ENCODE results near the gene PLPPR1. TPM values are rescaled to one million over a fixed set of nuclear protein-coding genes. Genes with fewer than 3 reads are reported as not detected.

Gene PLPPR1
- total and polyA plus RNA-seq, 2 donors (not counting 3 experiments of a cell fraction or from before 2014, with no cell fraction given) = 0.18 to 0.50 TPM

DNA sequence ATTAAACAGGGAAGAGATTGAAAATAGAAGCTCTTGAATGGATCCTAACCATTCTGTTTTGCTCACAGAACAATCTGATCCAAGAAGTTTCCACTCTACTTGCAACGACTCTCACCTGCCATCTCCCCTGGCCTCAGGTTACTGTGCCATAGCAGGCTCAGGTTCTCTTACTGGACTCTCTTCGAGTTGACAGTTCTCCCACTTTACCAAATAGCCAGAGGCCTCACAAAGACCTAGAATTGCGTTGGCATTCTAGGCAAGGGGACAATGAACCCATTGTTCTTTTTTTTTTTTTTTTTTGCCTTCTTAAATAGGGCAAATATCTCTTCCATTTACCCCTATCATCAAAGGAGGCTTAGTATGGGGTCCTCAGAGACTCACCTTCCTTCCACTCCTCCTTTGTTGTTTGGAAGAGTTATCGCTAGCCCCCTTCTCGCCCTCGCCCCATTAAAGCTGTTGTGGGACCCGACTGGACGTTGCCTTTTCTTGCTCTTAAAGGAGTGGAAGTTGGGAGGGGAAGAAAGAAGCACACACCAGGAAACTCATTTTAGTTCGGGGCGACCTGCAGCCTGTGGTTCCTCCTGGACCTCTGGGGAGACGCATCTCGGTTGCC, 688 bp upstream of the PLPPR1 start:
- Histone ChIP-seq H3K9me1 (replicated peaks; ENCODE audit: control insufficient read depth, extremely low read depth, insufficient read depth, low read length) (no peaks in the 10 kb centered on the region), H3K79me2 (ENCODE audit: control insufficient read depth, insufficient read depth, low read length) (no peaks in the 10 kb centered on the region), H2AFZ (ENCODE audit: low read depth, low read length) (peak overlapping the region; percentile 70), H3K36me3 (ENCODE audit: control insufficient read depth in 2 of 2, extremely low read depth in 1 of 2, insufficient read depth in 2 of 2, low read length in 2 of 2) (no peaks in the 10 kb centered on the region), H3K9me3 (replicated peaks; ENCODE audit: control insufficient read depth, insufficient read depth, low read length) (no peaks in the 10 kb centered on the region), H3K4me2 (ENCODE audit: insufficient read depth, low read length) (peak overlapping the region; percentile 69), H3K27me3 (ENCODE audit: control insufficient read depth in 2 of 2, insufficient read depth in 2 of 2, low read length in 2 of 2) (peaks cover 24 to 54% of the 10 kb centered on the region in 2 experiments), H3K27ac (ENCODE audit: insufficient read depth, low read depth, low read length) (no peak overlapping the region), H3K9ac (replicated peaks; ENCODE audit: extremely low read depth, insufficient read depth, low read length) (no peak overlapping the region), H4K20me1 (replicated peaks; ENCODE audit: control insufficient read depth, extremely low read depth, insufficient read depth, low read length) (no peaks in the 10 kb centered on the region), H3K4me1 (ENCODE audit: control insufficient read depth, extremely low read depth, insufficient read depth, low read length) (no peaks in the 10 kb centered on the region), H3K4me3 (replicated peaks in 1 of 3; ENCODE audit: insufficient read depth in 1 of 3, low read depth in 1 of 3, low read length in 3 of 3) (peak overlapping the region; percentile 11 to 56 (median 33))
- intact Hi-C loops (cut with micrococcal nuclease) = loop anchor here (2.0 kb wide), 1 partner anchor 91 kb away; no protein-coding TSS in a partner anchor
- dilution Hi-C loops (cut with MboI; ENCODE audit: extremely low pct_ligation_motif_present, low sequenced_read_pairs) = no loop called here
- DNase-seq (ENCODE audit: low read depth, low spot score) = no peak
- ChIA-PET POLR2A (no interaction called here), CTCF (interaction anchor here (1.0 to 1.5 kb wide), 2 partner anchors 91 to 94 kb away, joined by 4 to 6 read pairs; no protein-coding TSS in a partner anchor)
- no peak for TF ChIP-seq EZH2 (IDR thresholded peaks at IDR 0.05; ENCODE audit: borderline replicate concordance, low read depth, low read length, severe bottlenecking)
- TF ChIP-seq, protein P1, sequence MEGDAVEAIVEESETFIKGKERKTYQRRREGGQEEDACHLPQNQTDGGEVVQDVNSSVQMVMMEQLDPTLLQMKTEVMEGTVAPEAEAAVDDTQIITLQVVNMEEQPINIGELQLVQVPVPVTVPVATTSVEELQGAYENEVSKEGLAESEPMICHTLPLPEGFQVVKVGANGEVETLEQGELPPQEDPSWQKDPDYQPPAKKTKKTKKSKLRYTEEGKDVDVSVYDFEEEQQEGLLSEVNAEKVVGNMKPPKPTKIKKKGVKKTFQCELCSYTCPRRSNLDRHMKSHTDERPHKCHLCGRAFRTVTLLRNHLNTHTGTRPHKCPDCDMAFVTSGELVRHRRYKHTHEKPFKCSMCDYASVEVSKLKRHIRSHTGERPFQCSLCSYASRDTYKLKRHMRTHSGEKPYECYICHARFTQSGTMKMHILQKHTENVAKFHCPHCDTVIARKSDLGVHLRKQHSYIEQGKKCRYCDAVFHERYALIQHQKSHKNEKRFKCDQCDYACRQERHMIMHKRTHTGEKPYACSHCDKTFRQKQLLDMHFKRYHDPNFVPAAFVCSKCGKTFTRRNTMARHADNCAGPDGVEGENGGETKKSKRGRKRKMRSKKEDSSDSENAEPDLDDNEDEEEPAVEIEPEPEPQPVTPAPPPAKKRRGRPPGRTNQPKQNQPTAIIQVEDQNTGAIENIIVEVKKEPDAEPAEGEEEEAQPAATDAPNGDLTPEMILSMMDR (IDR thresholded peaks at IDR 0.05; ENCODE audit: extremely low read depth in 1 of 2, insufficient read depth in 1 of 2, low read depth in 1 of 2, low read length in 2 of 2) = no peak
- no peak for TF ChIP-seq FOS (IDR thresholded peaks at IDR 0.05; ENCODE audit: borderline replicate concordance, insufficient read depth, low read length)
- TF ChIP-seq POLR2A (IDR thresholded peaks at IDR 0.05; ENCODE audit: low read depth, low read length) = no peak
- no peak for TF ChIP-seq JUN (IDR thresholded peaks at IDR 0.05; ENCODE audit: borderline replicate concordance, insufficient read depth, insufficient read length, low read depth)
- no peak for TF ChIP-seq GATA2 (IDR thresholded peaks at IDR 0.05; ENCODE audit: insufficient read depth, insufficient read length, low read depth, low read length)
- TF ChIP-seq, protein P2, sequence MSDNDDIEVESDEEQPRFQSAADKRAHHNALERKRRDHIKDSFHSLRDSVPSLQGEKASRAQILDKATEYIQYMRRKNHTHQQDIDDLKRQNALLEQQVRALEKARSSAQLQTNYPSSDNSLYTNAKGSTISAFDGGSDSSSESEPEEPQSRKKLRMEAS (IDR thresholded peaks at IDR 0.05; ENCODE audit: insufficient read depth, insufficient read length) = no peak
- TF ChIP-seq POLR2AphosphoS5 (IDR thresholded peaks at IDR 0.05; ENCODE audit: insufficient read depth, low read depth, low read length) = no peak
- BruUV-seq (replicated peaks) = no TSS peak
- FAIRE-seq = no peak
